HG02973 (cell line): ENCODE measurements around the gene SPECC1L.

Experiments used
- ATAC-seq: cut with Tn5 transposase; IDR thresholded peaks from one replicate; pipeline ENCODE4 v1.9.1; 2021; ENCODE audit warnings: moderate library complexity; ENCODE audit not compliant: unreplicated experiment

The SPECC1L gene

DNA sequence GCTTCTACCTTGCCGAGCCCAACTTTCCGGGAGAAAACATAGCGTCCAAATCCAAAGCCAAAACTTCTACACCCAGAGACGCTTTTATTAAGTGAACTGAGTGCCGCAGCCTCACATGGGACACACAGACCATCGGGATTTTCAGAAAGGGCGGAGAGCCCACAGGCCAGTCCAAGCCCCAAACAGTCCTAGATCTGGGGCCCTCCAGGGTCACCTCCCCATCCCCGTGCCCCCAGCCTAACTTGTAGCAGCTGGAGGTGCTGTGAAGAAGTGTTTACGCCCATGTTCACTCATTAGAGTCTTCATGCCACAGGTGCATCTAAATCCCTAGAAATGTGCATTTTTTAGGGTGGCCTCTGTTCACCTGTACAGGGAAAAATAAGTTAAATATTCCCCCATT, 142.6 kb downstream of the SPECC1L start:
- no peak for ATAC-seq

DNA sequence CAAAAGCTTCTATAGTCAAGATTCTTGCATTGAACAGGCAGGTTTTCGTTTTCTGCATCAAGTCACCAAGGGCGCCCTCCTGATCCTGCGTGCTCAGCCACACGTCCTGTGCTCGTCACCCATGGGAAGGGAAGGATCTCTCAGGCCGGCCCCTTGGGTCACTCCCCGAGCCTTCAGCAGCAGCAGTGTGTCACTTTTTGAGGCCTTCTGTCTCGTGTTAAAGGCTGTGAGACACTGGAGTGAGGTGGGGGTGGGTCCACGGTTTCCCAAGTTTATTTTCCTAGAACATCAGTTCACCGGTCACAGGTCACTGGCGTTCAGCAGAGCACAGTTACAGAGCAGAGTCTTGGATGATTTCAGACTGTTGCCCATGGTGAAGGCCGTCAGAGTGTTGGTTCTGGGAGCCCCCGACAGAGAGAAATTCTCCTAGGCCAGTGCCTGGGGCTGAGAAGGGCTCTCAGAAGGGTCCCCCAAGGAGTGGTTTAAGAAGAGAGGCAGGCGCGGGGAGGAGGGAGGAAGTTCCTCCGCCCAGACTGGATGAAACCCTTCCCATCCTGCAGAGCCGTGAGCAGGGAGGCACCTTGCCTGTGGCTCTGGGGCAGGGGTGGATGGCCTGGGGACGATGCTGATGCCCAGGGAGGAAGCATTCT, 143.2 kb downstream of the SPECC1L start:
- no peak for ATAC-seq

DNA sequence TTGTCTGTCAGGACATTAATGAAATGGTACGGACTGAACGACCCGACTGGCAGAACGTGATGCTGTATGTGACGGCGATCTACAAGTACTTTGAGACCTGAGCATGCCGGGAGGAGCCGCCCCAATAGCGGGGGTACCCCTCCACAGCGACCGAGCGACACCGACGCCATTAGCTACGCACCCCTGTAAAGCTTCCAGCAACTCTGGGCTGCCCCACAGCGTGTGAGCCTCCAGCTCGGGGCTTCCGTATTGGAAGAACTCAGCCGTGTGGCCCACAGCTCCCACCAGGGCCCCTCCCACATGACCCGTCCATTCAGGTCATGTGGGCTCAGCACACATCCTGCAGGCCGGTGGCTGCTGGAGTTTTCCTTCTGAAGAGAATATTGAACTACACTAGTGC, 143.9 kb downstream of the SPECC1L start:
- ATAC-seq: no peak

- ATAC-seq: no peak
Measured at GRCh38 chr22:24414984-24415945, 144.6 kb downstream of the SPECC1L start.

DNA sequence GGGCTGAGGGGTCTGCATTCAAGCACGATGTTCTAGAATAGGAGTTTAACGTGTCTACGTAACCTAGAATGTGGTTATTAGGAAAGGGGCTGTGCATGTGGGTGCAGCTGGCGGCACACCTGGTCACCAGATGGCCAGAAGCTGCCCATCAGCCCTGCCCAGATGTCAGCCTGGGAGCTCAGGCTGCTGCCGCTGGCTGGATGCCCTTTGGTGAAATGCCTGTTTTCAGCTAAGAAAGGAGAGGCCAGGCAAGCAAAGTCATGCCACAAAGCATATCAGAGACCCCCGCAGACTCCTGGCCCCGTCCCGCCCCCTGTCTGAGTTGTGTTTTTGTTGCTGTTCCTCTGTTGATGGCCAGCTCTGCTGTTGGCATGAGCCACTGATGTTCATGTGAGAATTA, 145.5 kb downstream of the SPECC1L start:
- no peak for ATAC-seq

- no peak for ATAC-seq
Measured at GRCh38 chr22:24416611-24417010, 146.0 kb downstream of the SPECC1L start.

GRCh38 chr22:24417200-24417599, 146.6 kb downstream of the SPECC1L start:
- no peak for ATAC-seq

DNA sequence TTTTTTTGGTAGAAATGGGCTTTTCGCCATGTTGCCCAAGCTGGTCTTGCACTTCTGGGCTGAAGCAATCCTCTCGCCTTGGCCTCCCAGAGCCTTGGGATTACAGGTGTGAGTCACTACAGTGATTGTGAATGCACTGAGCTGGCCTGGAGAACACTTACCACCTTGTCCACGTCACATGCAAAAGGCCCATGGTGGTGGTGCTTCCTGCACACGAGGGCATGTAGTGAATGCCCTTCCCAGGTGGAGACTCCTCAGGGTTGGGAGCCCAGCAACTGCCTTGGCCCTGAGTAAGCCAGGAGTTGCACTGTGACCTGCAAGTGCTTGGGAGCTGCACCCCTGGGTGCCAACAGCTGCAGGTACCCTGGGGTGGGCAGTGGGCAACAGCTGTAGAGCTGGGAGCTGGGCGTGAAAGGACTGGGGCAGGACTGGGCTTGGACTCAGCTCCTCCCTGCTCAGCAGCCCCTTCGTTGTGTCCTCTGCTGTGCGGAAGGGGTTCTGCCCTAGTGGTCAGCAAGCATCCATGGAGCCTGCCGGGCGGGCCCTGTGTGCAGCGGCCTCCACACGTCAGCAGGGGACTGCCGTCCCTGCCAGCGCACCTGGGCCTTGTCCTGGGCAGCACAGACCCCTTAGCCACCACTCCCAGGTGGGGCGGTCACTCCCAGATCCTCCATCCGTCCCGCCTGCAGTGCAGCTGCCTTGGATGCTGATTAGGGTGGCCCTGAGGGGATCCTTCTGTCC, 147.4 kb downstream of the SPECC1L start:
- ATAC-seq: no peak

- no peak for ATAC-seq
Measured at GRCh38 chr22:24418786-24419474, 148.3 kb downstream of the SPECC1L start.

GRCh38 chr22:24419475-24419850, 148.8 kb downstream of the SPECC1L start:
- ATAC-seq: no peak

DNA sequence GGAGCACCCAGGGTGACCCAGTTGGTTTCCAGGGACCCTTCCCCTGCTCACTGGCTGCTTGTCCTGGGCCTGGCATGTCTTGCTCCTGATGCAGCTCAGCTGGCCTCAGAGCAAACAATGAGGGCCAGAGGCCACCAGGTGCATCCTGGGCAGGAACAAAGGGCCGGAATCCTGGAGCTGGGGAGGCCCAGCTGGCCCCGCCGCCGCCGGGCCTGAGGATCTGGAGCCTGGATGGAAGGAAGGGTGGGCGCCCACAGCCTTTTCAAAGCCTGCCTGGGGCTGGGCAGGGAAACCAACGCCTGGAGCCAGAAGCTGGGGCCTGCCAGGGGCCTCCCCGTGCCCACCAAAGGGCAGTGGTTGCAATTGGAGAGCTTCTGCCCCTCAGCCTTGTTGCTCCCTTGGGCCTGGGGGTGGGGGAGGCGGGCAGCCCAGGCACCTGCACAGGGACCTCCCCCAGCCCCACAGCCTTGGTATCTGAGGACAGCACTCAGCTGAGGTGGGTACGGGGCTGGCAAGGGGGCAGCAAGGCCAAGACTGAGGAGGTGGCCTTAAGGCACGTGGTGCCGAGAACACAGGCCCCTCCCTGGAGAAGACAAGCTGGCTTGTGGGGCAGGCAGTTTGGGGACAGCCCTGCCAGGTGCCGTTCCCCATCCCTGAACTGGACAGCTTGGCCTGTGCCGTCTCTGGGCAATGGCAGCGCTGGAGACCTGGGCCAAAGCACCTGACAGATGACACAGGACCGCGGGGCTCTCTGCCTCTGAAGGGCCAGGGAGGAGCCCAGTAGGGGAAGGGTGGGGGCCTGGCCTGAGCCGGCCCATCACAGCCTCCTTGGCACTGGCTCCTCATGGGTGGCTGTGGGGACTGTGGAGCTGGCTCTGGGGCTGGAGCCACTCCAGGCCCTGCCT, 149.7 kb downstream of the SPECC1L start:
- no peak for ATAC-seq

DNA sequence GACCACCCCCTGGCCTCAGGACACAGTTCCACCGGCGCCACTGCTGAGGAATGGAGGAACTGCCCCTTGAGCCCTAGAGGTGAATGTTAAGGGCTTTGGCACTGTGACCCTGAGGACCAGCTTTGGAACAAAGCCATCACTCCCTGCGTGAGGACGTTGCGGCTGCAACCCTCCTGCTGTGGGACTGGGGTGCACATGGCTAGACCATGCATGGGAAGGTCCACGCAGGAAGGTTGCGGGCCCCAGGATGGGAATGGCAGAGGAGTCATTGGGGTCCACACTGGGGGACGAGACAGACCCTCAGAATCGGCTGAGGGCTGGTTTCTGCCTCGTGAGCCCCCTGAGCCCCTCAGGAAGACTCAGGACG, 150.3 kb downstream of the SPECC1L start:
- no peak for ATAC-seq

GRCh38 chr22:24421428-24421931, 150.8 kb downstream of the SPECC1L start:
- ATAC-seq: no peak

- no peak for ATAC-seq
Measured at GRCh38 chr22:24422102-24422665, 151.6 kb downstream of the SPECC1L start.

DNA sequence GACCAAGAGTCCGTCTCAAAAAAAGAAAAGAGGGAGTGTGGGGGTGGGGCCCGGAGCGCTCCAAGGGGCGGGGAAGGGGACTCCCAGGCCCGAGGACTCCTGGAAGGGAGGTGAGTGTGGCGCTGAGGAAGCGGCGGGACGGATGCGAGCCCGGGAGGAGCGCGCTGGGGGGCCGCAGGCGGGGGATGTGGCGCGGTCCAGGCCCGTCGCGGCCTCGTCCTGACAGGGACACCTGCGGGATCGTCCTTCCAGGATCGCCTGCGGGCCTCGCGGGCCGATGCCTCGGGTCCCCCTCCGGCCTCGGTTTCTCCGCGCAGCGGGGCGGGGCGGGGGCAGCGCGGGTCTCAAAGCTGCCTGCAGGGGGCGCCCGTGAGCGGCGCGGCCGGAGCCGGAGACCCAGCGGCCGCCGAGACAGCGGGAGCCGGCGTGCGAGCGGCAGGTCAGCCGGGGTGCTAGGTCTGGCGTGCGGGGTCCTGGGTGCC, 152.9 kb downstream of the SPECC1L start:
- no peak for ATAC-seq

DNA sequence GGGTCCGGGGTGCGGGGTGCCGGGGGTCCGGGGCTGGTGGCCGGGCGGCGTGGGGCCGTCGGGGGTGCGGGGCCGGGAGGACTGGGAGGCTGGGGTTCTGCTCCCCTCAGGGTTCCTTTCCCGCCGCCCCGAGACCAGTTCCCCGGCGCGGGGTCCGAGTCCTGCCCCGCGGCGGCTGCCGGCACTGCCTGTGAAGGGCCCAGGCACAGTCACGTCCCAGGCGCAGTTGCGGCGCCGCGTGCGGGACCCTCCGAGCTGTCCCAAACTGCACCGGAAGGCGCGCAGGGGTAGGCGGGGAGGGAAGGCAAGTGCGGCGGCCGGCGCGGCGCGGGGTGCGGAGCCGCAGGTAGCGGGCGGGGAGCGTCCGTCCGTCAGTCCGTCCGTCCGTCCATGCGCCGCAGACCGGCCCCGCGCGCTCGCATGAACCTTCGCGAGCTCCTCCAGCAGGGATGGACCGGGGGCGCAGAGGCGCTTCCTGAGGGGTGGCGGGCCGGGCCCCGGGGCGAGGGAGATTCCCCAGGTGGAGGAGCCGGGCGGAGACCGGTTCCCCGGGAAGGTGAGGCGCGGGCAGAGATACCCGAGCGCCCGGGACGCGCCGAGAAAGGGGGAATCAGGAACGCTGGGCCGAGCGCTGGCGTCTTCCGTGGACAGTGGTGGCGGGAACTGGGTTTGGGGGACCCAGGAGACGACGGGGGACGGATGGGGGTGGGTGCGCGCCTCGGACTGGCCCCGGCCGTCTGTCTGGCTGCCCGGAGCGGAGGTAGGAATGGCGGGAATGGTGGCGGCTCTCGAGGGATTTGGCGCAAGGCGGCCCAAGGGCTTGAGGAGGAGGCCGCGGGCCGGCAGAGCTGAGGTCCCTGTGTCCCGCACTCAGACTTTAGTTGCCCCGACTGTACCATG, 153.6 kb downstream of the SPECC1L start:
- no peak for ATAC-seq

GRCh38 chr22:24424901-24425775, 154.5 kb downstream of the SPECC1L start:
- no peak for ATAC-seq
